HTR-8/SVneo (cell line): Measurements from ENCODE around the gene CTSL.
A peak's percentile ranks its signal among the peaks of the same experiment; 100 is the strongest.

Source experiments
- DNase-seq: peaks from one replicate; pipeline ENCODE4 v3.0.0; 2011; ENCODE audit warnings: low spot score, mixed read lengths; ENCODE audit not compliant: insufficient read length
- FAIRE-seq: peaks from 2 replicates; lab custom pipeline; 2011; peaks lifted over from hg19 to GRCh38; lab: Jason Lieb, UNC

CTSL gene

GRCh38 chr9:87698069-87698809 is 27.7 kb upstream of the CTSL start:
- DNase-seq (no peak), FAIRE-seq (no peak)

GRCh38 chr9:87699835-87700234 is 26.1 kb upstream of the CTSL start:
- DNase-seq (no peak), FAIRE-seq (no peak)

GRCh38 chr9:87701491-87701890 is 24.4 kb upstream of the CTSL start:
- no peak for DNase-seq
- FAIRE-seq: no peak

GRCh38 chr9:87701931-87702421 is 23.9 kb upstream of the CTSL start:
- no peak for DNase-seq
- FAIRE-seq: no peak

- DNase-seq (no peak), FAIRE-seq (no peak)
Observed at GRCh38 chr9:87702921-87703320, 23.0 kb upstream of the CTSL start.

GRCh38 chr9:87703636-87704276 is 22.2 kb upstream of the CTSL start:
- DNase-seq (no peak), FAIRE-seq (no peak)

GRCh38 chr9:87704342-87704741 is 21.6 kb upstream of the CTSL start:
- DNase-seq (no peak), FAIRE-seq (no peak)

- no peak for DNase-seq
- FAIRE-seq: no peak
Observed at GRCh38 chr9:87706066-87706739, 19.7 kb upstream of the CTSL start.

GRCh38 chr9:87707805-87708506 is 18.0 kb upstream of the CTSL start:
- no peak for FAIRE-seq
- DNase-seq: no peak

GRCh38 chr9:87708546-87708945 is 17.4 kb upstream of the CTSL start:
- DNase-seq: no peak
- no peak for FAIRE-seq

- FAIRE-seq: no peak
- no peak for DNase-seq
Observed at GRCh38 chr9:87708986-87709728, 16.8 kb upstream of the CTSL start.

GRCh38 chr9:87710443-87710842 is 15.5 kb upstream of the CTSL start:
- FAIRE-seq (no peak), DNase-seq (no peak)

GRCh38 chr9:87711857-87712800 is 13.8 kb upstream of the CTSL start:
- no peak for FAIRE-seq
- DNase-seq: no peak

- no peak for FAIRE-seq
Observed at GRCh38 chr9:87712801-87713277, 13.1 kb upstream of the CTSL start.

GRCh38 chr9:87713278-87713987 is 12.5 kb upstream of the CTSL start:
- DNase-seq: peak; percentile 62
- peak; percentile 95 for FAIRE-seq

More at GRCh38 chr9:87712801-87713277, 13.1 kb upstream of the CTSL start:
- DNase-seq: no peak

GRCh38 chr9:87713988-87714330 is 12.0 kb upstream of the CTSL start:
- FAIRE-seq (no peak), DNase-seq (no peak)

GRCh38 chr9:87714819-87715218 is 11.1 kb upstream of the CTSL start:
- DNase-seq: no peak
- FAIRE-seq: no peak

GRCh38 chr9:87716141-87716540 is 9.8 kb upstream of the CTSL start:
- no peak for FAIRE-seq
- DNase-seq: no peak
